H9 (cell line): ENCODE measurements around the gene IL1B. TPM values are rescaled to one million over a fixed set of nuclear protein-coding genes. Genes with fewer than 3 reads are reported as not detected.

Experiments
- DNase-seq: peaks from one replicate; pipeline ENCODE4 v3.0.0-alpha.2; 2017
- H2AFZ ChIP-seq: one replicate; pipeline ENCODE4 v1.6.1; 2013; ENCODE audit warnings: mild to moderate bottlenecking, low read length, control low read depth, moderate library complexity
- H2AK5ac ChIP-seq: 2 replicates; pipeline ENCODE4 v1.6.1; 2013; ENCODE audit warnings: low read length, control low read depth, mixed read lengths; ENCODE audit not compliant: insufficient read length
- H2BK120ac ChIP-seq: one replicate; pipeline ENCODE4 v1.6.1; 2013; ENCODE audit warnings: low read depth, mild to moderate bottlenecking, low read length, control low read depth, inconsistent platforms; ENCODE audit not compliant: poor library complexity, severe bottlenecking
- H2BK12ac ChIP-seq: 2 replicates; pipeline ENCODE4 v1.6.1; 2013; ENCODE audit warnings: low read length, control low read depth, mixed read lengths, low read depth; ENCODE audit not compliant: insufficient read length
- H2BK15ac ChIP-seq: 2 replicates; pipeline ENCODE4 v1.6.1; 2013; ENCODE audit warnings: low read depth, low read length, control low read depth
- H2BK20ac ChIP-seq: one replicate; pipeline ENCODE4 v1.6.1; 2013; ENCODE audit warnings: low read depth, mild to moderate bottlenecking, low read length, control low read depth, inconsistent platforms; ENCODE audit not compliant: poor library complexity, severe bottlenecking
- H2BK5ac ChIP-seq: 2 replicates; pipeline ENCODE4 v1.6.1; 2013; ENCODE audit warnings: low read length, control low read depth, mixed read lengths; ENCODE audit not compliant: insufficient read length
- H3K14ac ChIP-seq: 2 replicates; pipeline ENCODE4 v1.6.1; 2013; ENCODE audit warnings: low read length, control low read depth; ENCODE audit not compliant: insufficient read depth
- H3K18ac ChIP-seq: 2 replicates; pipeline ENCODE4 v1.6.1; 2013; ENCODE audit warnings: low read depth, mild to moderate bottlenecking, mixed read lengths, low read length, control low read depth; ENCODE audit not compliant: insufficient read length
- H3K23ac ChIP-seq: 2 replicates; pipeline ENCODE4 v1.6.1; 2013; ENCODE audit warnings: low read length, control low read depth, mixed read lengths, low read depth; ENCODE audit not compliant: insufficient read length
- H3K23me2 ChIP-seq: 2 replicates; pipeline ENCODE4 v1.6.1; 2013; ENCODE audit warnings: low read depth, mild to moderate bottlenecking, mixed read lengths, low read length, control low read depth; ENCODE audit not compliant: insufficient read length, poor library complexity, severe bottlenecking
- H3K27ac ChIP-seq: 2 replicates; pipeline ENCODE4 v1.5.1; 2013; ENCODE audit warnings: low read length, control low read depth, mixed read lengths, low read depth; ENCODE audit not compliant: insufficient read length
- H3K27me3 ChIP-seq: 2 replicates; pipeline ENCODE4 v1.6.1; 2013; ENCODE audit warnings: low read length, control low read depth, inconsistent platforms; ENCODE audit not compliant: insufficient read depth
- H3K4ac ChIP-seq: 2 replicates; pipeline ENCODE4 v1.6.1; 2013; ENCODE audit warnings: low read depth, mild to moderate bottlenecking, control low read depth, inconsistent platforms, low read length, moderate library complexity
- H3K4me1 ChIP-seq: 2 replicates; pipeline ENCODE4 v1.6.1; 2013; ENCODE audit warnings: low read length, control low read depth, inconsistent platforms; ENCODE audit not compliant: insufficient read depth
- H3K4me2 ChIP-seq: 2 replicates; pipeline ENCODE4 v1.6.1; 2013; ENCODE audit warnings: low read length, control low read depth, mixed read lengths; ENCODE audit not compliant: insufficient read length, insufficient read depth
- H3K56ac ChIP-seq: 2 replicates; pipeline ENCODE4 v1.6.1; 2013; ENCODE audit warnings: low read depth, mild to moderate bottlenecking, mixed read lengths, low read length, control low read depth; ENCODE audit not compliant: insufficient read length
- H3K79me1 ChIP-seq: 2 replicates; pipeline ENCODE4 v1.6.1; 2013; ENCODE audit warnings: low read depth, mild to moderate bottlenecking, moderate library complexity, low read length, control low read depth, inconsistent platforms; ENCODE audit not compliant: insufficient read depth, poor library complexity, severe bottlenecking
- H3K79me2 ChIP-seq: 2 replicates; pipeline ENCODE4 v1.6.1; 2013; ENCODE audit warnings: low read length, control low read depth, inconsistent platforms; ENCODE audit not compliant: insufficient read depth
- H3K9ac ChIP-seq: 2 replicates; pipeline ENCODE4 v1.6.1; 2013; ENCODE audit warnings: low read length, control low read depth, mixed read lengths; ENCODE audit not compliant: insufficient read length; ENCODE audit errors: extremely low read depth
- H3K9me3 ChIP-seq: one replicate; pipeline ENCODE4 v1.6.1; 2013; ENCODE audit warnings: low read depth, low read length, inconsistent platforms; ENCODE audit not compliant: control insufficient read depth
- H3T11ph ChIP-seq: one replicate; pipeline ENCODE4 v1.6.1; 2013; ENCODE audit warnings: mild to moderate bottlenecking, low read length, control low read depth, inconsistent platforms
- H4K20me1 ChIP-seq: one replicate; pipeline ENCODE4 v1.6.1; 2013; ENCODE audit not compliant: control insufficient read depth, insufficient read length, insufficient read depth
- H4K5ac ChIP-seq: 2 replicates; pipeline ENCODE4 v1.6.1; 2013; ENCODE audit warnings: low read depth, mild to moderate bottlenecking, mixed read lengths, low read length, control low read depth; ENCODE audit not compliant: insufficient read length
- H4K8ac ChIP-seq: replicated peaks from 2 replicates; pipeline ENCODE4 v1.6.1; 2013; ENCODE audit warnings: low read length, control low read depth, mixed read lengths, low read depth; ENCODE audit not compliant: insufficient read length
- H4K91ac ChIP-seq: 2 replicates; pipeline ENCODE4 v1.6.1; 2013; ENCODE audit warnings: low read depth, mild to moderate bottlenecking, moderate library complexity, mixed read lengths, low read length, control low read depth; ENCODE audit not compliant: insufficient read length
- H3K27ac Mint-ChIP-seq, 3 experiments: 2 replicates in 2 of 3; 3 replicates in 1 of 3; pipeline ENCODE4 v1.8.0; 2020 to 2021; ENCODE audit warnings: mixed read lengths in 3 of 3, mild to moderate bottlenecking in 1 of 3, moderate library complexity in 1 of 3
- H3K27me3 Mint-ChIP-seq: 2 replicates; pipeline ENCODE4 v1.8.0; 2021; ENCODE audit warnings: low read depth, mild to moderate bottlenecking, moderate library complexity, mixed read lengths
- H3K36me3 Mint-ChIP-seq, 3 experiments: 2 replicates in 2 of 3; 3 replicates in 1 of 3; pipeline ENCODE4 v1.8.0; 2020 to 2021; ENCODE audit warnings: low read depth in 3 of 3, mixed read lengths in 3 of 3; ENCODE audit not compliant: insufficient read depth in 1 of 3
- H3K4me1 Mint-ChIP-seq, 2 experiments: 2 replicates each; pipeline ENCODE4 v1.8.0; 2020; ENCODE audit warnings: mixed read lengths in 2 of 2
- H3K4me3 Mint-ChIP-seq, 2 experiments: 2 replicates in 1 of 2; 3 replicates in 1 of 2; pipeline ENCODE4 v1.8.0; 2020 to 2021; ENCODE audit warnings: mild to moderate bottlenecking in 2 of 2, mixed read lengths in 2 of 2, moderate library complexity in 1 of 2
- H3K9me3 Mint-ChIP-seq, 2 experiments: 2 replicates in 1 of 2; 3 replicates in 1 of 2; pipeline ENCODE4 v1.8.0; 2020; ENCODE audit warnings: mild to moderate bottlenecking in 2 of 2, mixed read lengths in 2 of 2, moderate library complexity in 1 of 2
- CTCF ChIP-seq: fragments of 200-600 bp; sonication (generic); conservative IDR thresholded peaks from 3 replicates; pipeline ENCODE4 v1.8.0; 2021; ENCODE audit warnings: antibody characterized with exemption, mild to moderate bottlenecking
- WGBS: extraction: QIAGEN DNeasy Blood & Tissue Kit; methylation state at CpG from one replicate; pipeline ENCODE4 v1.1.7; 2013; ENCODE audit warnings: missing lambda C conversion rate, low lambda C conversion rate, mixed read lengths; ENCODE audit not compliant: insufficient read length; ENCODE audit errors: extremely low coverage; 5-methylcytosine and 5-hydroxymethylcytosine counted together
- total RNA-seq: library from RNA; stranded (reverse); gene quantifications from 2 replicates; pipeline ENCODE4 v1.2.1, GENCODE V29; 2021

The IL1B gene
- total RNA-seq, 1 experiment from 2014 or later = not detected

- no peaks in the 10 kb centered on the region for H4K20me1 ChIP-seq
- WGBS = no CpG with 5 or more reads among the region's 13 CpGs
- H3T11ph ChIP-seq = no peak within 1 kb of the TSS
- no peaks in the 10 kb centered on the region for H3K23me2 ChIP-seq
- H4K91ac ChIP-seq = no peak within 1 kb of the TSS
- H3K14ac ChIP-seq = no peak within 1 kb of the TSS
- no peak within 1 kb of the TSS for H3K9ac ChIP-seq
- no peak within 1 kb of the TSS for H3K18ac ChIP-seq
- H3K79me1 ChIP-seq = no peaks in the 10 kb centered on the region
- H3K79me2 ChIP-seq = no peaks in the 10 kb centered on the region
- no peak within 1 kb of the TSS for H2AK5ac ChIP-seq
- no peaks in the 10 kb centered on the region for H3K27me3 ChIP-seq
- peaks cover 33 to 36% of the 10 kb centered on the region in 2 experiments for H3K4me1 Mint-ChIP-seq
- no peak within 1 kb of the TSS for H2BK120ac ChIP-seq
- H3K9me3 ChIP-seq = no peaks in the 10 kb centered on the region
- H2BK12ac ChIP-seq = no peak within 1 kb of the TSS
- no peak within 1 kb of the TSS; a peak in 1 of 7 replicates for H3K27ac Mint-ChIP-seq
- no peak for TF ChIP-seq CTCF
- no peaks in the 10 kb centered on the region; a peak in 2 of 7 replicates for H3K36me3 Mint-ChIP-seq
- peaks cover 7% of the 10 kb centered on the region for H3K4me1 ChIP-seq
- peak within 1 kb of the TSS; percentile 32 for H2AFZ ChIP-seq
- H2BK15ac ChIP-seq = no peak within 1 kb of the TSS
- H3K4ac ChIP-seq = no peak within 1 kb of the TSS
- H4K8ac ChIP-seq = no peak within 1 kb of the TSS
- no peaks in the 10 kb centered on the region for H3K9me3 Mint-ChIP-seq
- no peaks in the 10 kb centered on the region for H3K27me3 Mint-ChIP-seq
- no peak within 1 kb of the TSS for H2BK20ac ChIP-seq
- no peak within 1 kb of the TSS for H3K27ac ChIP-seq
- no peak within 1 kb of the TSS for H3K23ac ChIP-seq
- H3K56ac ChIP-seq = no peak within 1 kb of the TSS
- peak within 1 kb of the TSS; percentile 17 for H3K4me2 ChIP-seq
- DNase-seq = peak; percentile 52
- no peak within 1 kb of the TSS for H4K5ac ChIP-seq
- peak within 1 kb of the TSS; percentile 17 to 53; a peak in 3 of 5 replicates for H3K4me3 Mint-ChIP-seq
- no peak within 1 kb of the TSS for H2BK5ac ChIP-seq
Measured at GRCh38 chr2:112784199-112785189, 52.1 kb downstream of the IL1B start, which contains the start of gene IL1A. IL1A (minus strand) TSS chr2:112784493; CDS start chr2:112783770, 723 bp downstream.
